Body of pancreas (tissue), 4 donors: ENCODE data around the gene CRACR2A.

Experiments
- POLR2A ChIP-seq, 3 donors: fragments of 450-650 bp; IDR thresholded peaks; one replicate each; pipeline ENCODE4 v1.6.1; 2016; ENCODE audit warnings: antibody characterized with exemption in 3 of 3, mild to moderate bottlenecking in 2 of 3
- TF ChIP-seq, protein P1 (sequence below), 7 experiments: fragments of 450-650 bp in 4 of 7; fragments of 200-600 bp in 3 of 7; sonication (generic) in 3 of 7; IDR thresholded peaks; one replicate each; pipeline ENCODE4 v1.5.1; 2016 to 2019; ENCODE audit warnings: antibody characterized with exemption in 7 of 7

DNA sequence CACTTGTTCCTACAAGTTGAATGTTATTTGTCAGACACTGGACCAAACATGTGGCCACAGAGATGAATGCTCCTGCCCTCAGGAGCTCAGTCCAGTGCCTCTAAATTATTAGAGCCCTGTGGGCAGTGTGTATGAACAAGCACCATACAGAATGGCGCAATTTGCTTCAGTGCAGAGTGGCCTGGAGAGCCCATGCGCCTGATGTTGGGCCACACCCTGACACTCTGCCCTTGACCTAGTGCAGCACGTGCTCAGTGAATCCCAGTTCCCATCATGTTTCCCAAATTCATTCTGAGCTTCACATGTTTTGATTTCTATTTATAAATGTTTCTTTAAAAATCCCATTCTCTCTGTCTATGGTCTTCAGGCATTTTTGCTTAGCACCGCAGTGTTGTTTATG is 145.1 kb downstream of the CRACR2A start:
- TF ChIP-seq, protein P1, sequence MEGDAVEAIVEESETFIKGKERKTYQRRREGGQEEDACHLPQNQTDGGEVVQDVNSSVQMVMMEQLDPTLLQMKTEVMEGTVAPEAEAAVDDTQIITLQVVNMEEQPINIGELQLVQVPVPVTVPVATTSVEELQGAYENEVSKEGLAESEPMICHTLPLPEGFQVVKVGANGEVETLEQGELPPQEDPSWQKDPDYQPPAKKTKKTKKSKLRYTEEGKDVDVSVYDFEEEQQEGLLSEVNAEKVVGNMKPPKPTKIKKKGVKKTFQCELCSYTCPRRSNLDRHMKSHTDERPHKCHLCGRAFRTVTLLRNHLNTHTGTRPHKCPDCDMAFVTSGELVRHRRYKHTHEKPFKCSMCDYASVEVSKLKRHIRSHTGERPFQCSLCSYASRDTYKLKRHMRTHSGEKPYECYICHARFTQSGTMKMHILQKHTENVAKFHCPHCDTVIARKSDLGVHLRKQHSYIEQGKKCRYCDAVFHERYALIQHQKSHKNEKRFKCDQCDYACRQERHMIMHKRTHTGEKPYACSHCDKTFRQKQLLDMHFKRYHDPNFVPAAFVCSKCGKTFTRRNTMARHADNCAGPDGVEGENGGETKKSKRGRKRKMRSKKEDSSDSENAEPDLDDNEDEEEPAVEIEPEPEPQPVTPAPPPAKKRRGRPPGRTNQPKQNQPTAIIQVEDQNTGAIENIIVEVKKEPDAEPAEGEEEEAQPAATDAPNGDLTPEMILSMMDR (IDR thresholded peaks at IDR 0.05), result no peak
- no peak for TF ChIP-seq POLR2A (IDR thresholded peaks at IDR 0.05)
